Measurements from ENCODE around the gene UTS2.

Gene UTS2

DNA sequence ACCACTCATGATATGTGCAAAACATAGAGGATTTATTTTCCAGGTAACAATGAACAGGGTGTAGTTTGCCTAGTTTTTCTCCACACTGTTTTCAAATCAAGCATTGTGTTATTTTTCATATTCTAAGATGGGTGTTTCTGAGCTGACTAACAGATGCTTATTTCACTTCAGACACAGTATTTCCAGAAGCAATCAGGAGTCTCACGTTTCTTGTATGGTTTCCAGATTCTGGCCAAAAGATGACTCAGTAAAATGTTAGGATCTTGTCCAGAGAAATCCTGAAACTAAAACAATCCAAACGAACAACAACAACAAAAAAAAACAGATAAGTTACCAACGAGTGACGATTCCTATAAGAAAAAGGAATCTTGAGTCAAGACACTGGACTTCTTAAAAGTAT lies 5.3 kb downstream of the UTS2 start:
- no peaks in the 10 kb centered on the region for H3K27me3 ChIP-seq (ENCODE audit: insufficient read depth, poor library complexity, severe bottlenecking)
- no peak overlapping the region for H3K4me3 ChIP-seq (replicated peaks; ENCODE audit: insufficient read depth, low read length)
- no peak overlapping the region for H3K27ac ChIP-seq (replicated peaks)
- DNase-seq (ENCODE audit: low read depth in 1 of 2, low spot score in 1 of 2): no peak
- TF ChIP-seq, protein P1, sequence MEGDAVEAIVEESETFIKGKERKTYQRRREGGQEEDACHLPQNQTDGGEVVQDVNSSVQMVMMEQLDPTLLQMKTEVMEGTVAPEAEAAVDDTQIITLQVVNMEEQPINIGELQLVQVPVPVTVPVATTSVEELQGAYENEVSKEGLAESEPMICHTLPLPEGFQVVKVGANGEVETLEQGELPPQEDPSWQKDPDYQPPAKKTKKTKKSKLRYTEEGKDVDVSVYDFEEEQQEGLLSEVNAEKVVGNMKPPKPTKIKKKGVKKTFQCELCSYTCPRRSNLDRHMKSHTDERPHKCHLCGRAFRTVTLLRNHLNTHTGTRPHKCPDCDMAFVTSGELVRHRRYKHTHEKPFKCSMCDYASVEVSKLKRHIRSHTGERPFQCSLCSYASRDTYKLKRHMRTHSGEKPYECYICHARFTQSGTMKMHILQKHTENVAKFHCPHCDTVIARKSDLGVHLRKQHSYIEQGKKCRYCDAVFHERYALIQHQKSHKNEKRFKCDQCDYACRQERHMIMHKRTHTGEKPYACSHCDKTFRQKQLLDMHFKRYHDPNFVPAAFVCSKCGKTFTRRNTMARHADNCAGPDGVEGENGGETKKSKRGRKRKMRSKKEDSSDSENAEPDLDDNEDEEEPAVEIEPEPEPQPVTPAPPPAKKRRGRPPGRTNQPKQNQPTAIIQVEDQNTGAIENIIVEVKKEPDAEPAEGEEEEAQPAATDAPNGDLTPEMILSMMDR (IDR thresholded peaks at IDR 0.05; ENCODE audit: insufficient read depth, low read length): no peak
- TF ChIP-seq POLR2AphosphoS5 (IDR thresholded peaks at IDR 0.05; ENCODE audit: low read depth) (no peak), GABPA (IDR thresholded peaks at IDR 0.05; ENCODE audit: low read depth) (no peak), SPI1 (IDR thresholded peaks at IDR 0.05; ENCODE audit: borderline replicate concordance, low read depth) (no peak)
- TF ChIP-seq, protein P2, sequence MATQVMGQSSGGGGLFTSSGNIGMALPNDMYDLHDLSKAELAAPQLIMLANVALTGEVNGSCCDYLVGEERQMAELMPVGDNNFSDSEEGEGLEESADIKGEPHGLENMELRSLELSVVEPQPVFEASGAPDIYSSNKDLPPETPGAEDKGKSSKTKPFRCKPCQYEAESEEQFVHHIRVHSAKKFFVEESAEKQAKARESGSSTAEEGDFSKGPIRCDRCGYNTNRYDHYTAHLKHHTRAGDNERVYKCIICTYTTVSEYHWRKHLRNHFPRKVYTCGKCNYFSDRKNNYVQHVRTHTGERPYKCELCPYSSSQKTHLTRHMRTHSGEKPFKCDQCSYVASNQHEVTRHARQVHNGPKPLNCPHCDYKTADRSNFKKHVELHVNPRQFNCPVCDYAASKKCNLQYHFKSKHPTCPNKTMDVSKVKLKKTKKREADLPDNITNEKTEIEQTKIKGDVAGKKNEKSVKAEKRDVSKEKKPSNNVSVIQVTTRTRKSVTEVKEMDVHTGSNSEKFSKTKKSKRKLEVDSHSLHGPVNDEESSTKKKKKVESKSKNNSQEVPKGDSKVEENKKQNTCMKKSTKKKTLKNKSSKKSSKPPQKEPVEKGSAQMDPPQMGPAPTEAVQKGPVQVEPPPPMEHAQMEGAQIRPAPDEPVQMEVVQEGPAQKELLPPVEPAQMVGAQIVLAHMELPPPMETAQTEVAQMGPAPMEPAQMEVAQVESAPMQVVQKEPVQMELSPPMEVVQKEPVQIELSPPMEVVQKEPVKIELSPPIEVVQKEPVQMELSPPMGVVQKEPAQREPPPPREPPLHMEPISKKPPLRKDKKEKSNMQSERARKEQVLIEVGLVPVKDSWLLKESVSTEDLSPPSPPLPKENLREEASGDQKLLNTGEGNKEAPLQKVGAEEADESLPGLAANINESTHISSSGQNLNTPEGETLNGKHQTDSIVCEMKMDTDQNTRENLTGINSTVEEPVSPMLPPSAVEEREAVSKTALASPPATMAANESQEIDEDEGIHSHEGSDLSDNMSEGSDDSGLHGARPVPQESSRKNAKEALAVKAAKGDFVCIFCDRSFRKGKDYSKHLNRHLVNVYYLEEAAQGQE (IDR thresholded peaks at IDR 0.05; ENCODE audit: insufficient replicate concordance, low read depth): no peak

DNA sequence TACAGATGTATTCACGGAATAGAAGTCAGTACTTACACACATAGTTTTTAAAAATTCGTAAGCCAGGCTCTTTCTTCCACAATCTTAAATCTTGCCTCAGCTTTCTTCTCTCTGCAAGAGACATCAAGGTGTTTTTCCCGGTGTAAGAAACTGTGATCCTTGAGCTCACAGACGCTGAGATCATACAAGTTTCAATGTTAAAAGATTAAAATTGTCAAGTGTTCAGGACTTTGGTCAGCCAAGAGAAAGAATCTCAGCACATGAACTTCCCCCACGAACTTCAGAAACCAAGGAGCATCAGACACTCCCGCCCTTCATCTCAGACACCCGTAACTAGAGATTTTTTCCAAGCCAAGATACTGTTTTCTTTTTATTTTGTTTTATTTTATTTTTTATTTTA lies 6.2 kb downstream of the UTS2 start:
- no peak overlapping the region for H3K27ac ChIP-seq (replicated peaks)
- no peak overlapping the region for H3K4me3 ChIP-seq (replicated peaks; ENCODE audit: insufficient read depth, low read length)
- no peak for DNase-seq (ENCODE audit: low read depth in 1 of 2, low spot score in 1 of 2)
- H3K27me3 ChIP-seq (ENCODE audit: insufficient read depth, poor library complexity, severe bottlenecking): no peaks in the 10 kb centered on the region
- TF ChIP-seq, protein P1 (IDR thresholded peaks at IDR 0.05; ENCODE audit: insufficient read depth, low read length): no peak
- TF ChIP-seq GABPA (IDR thresholded peaks at IDR 0.05; ENCODE audit: low read depth) (no peak), SPI1 (IDR thresholded peaks at IDR 0.05; ENCODE audit: borderline replicate concordance, low read depth) (no peak), POLR2AphosphoS5 (IDR thresholded peaks at IDR 0.05; ENCODE audit: low read depth) (no peak)
- TF ChIP-seq, protein P2 (IDR thresholded peaks at IDR 0.05; ENCODE audit: insufficient replicate concordance, low read depth): no peak

DNA sequence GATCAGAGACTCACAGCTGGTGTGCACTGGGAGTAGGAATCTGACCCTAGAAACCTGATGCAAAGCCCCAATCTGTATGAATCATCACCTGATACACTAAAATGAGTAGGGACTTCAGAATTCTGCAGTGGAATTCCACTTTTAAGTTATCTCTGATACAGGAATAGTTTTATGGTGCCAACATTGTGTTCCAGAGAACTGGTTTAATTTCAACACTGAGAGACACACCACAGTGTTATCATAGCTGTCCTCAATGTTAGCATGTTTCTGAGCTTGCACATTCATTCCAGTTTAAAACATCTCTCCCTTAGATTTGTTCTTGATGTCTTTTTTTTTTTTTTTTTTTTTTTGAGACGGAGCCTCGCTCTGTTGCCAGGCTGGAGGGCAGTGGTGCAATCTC lies 7.1 kb downstream of the UTS2 start:
- TF ChIP-seq, protein P2 (IDR thresholded peaks at IDR 0.05; ENCODE audit: insufficient replicate concordance, low read depth): no peak
- no peak for TF ChIP-seq SPI1 (IDR thresholded peaks at IDR 0.05; ENCODE audit: borderline replicate concordance, low read depth)
- TF ChIP-seq POLR2AphosphoS5 (IDR thresholded peaks at IDR 0.05; ENCODE audit: low read depth): no peak
- TF ChIP-seq GABPA (IDR thresholded peaks at IDR 0.05; ENCODE audit: low read depth): no peak
- TF ChIP-seq, protein P1 (IDR thresholded peaks at IDR 0.05; ENCODE audit: insufficient read depth, low read length): no peak
- DNase-seq (ENCODE audit: low read depth in 1 of 2, low spot score in 1 of 2): no peak
- H3K27ac ChIP-seq (replicated peaks): no peak overlapping the region
- H3K4me3 ChIP-seq (replicated peaks; ENCODE audit: insufficient read depth, low read length): no peak overlapping the region
- H3K27me3 ChIP-seq (ENCODE audit: insufficient read depth, poor library complexity, severe bottlenecking): no peaks in the 10 kb centered on the region

All from HL-60 (cell line).